ENCODE data around the gene MSRB3.
"Not testable (repeated sequence)": the region's sequence is repeated elsewhere in the genome, so short reads cannot be mapped to it uniquely, and the experiment has no call there.

Gene MSRB3

DNA sequence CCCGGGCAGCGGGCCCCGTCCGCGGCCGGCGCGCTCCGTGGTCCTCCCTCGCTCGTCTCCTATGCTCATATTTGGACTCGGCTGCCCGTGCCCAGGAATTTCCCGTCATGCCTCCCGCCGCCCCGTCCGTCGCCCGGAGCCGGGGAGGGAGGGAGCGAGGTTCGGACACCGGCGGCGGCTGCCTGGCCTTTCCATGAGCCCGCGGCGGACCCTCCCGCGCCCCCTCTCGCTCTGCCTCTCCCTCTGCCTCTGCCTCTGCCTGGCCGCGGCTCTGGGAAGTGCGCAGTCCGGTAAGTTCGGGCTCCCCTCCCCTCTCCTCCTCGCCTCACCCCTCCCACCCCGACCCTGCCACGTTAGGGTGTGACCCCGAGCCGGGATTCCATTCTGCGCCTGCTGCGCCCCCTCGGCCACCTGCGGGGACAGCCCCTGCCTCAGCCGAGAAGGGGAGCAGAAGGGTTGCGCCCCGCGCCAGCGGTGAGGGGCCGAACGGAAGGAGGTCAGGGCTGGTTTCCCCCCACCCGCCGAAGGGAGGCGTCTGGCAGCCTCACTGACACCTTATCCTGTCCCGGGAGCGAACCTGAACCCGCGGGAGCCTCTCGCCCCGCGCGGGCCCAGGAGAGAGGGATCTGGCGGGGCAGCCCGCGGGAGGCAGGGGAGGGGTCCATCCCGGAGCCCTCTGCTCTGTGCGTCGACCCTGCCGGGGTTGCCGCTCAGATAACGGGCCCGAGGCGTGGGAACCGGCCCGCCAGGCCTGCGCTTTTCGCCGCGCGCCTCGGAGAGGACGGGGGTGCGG lies at the start of gene MSRB3:
TSS of gene MSRB3 (plus strand) at position 108 of the 793 bp plus-strand sequence. CDS start 29,897 bp downstream, outside the sequence.
- DNase-seq (ENCODE audit: low spot score) = peak; percentile 88

GRCh38 chr12:65229441-65229840 lies 49.0 kb upstream of the MSRB3 start:
- no peak for DNase-seq (ENCODE audit: low spot score)

DNA sequence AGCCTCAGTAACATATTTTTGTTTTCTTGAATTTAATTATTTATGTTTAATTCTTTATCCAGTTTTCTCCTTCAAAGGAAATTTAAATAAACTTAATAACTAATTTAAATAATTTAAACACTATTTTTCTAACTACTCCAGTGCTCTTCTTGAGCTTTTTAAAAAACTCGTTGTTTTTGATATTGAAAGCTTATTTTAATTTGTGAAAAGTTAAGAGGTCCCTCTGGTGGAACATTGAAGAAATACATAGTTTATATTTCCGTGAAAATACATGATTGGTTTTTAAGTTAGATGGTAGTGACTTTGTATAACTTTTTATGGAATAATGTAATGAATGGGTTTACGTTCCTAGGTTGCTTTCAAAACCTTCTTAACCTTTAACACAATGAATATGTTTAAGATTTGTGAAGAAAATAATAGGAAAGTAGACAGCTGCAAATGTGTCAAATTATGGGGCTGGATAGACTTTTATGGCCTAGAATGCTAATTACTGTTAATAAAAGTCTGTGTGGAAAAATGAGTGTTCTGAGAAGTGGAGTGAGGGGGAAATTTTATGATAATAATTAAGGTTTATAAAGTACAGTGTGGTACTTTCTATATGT lies 45.9 kb upstream of the MSRB3 start:
- DNase-seq (ENCODE audit: low spot score) = peak; percentile 14

- DNase-seq (ENCODE audit: low spot score) = no peak
These were observed 41.3 kb upstream of the MSRB3 start for GRCh38 chr12:65237153-65237552.

DNA sequence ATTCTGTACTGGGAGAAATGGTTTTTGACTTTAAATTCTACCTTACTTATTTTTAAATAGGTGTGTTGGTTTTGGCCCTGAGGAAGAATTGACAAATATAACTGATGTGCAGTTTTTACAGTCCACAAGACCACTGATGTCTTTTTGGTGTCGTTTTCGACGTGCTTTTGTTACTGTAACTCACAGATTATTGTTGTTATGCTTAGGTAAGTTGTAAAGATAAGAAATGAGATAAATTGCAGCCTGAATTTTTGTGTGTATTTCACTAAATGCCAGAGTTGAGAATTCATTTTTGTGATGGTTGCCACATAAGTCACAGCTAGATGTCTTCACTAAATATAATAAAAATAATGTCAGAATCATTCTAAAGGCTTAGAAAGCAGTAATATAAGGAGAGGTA lies 39.9 kb upstream of the MSRB3 start:
- DNase-seq (ENCODE audit: low spot score) = no peak

- DNase-seq (ENCODE audit: low spot score) = no peak
These were observed 29.5 kb upstream of the MSRB3 start for GRCh38 chr12:65248656-65249633.

DNA sequence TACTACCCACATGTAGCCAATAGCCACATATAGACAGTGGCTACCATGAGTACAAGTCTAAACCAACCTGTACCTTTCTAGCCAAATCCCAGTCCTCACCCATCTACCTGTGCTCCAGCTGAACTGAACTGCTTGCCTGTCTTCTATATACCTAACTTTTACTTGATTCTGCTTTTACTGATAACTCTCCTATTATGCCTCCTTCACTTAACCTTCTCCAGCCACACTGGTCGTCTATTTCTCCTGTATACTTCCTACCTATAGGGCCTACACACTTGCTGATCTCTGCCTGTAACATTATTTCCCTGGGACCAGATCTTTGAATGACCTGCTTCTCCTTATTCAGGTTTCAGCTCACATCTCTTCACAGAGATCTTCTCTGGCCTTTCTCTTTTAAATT lies 26.0 kb upstream of the MSRB3 start:
- DNase-seq (ENCODE audit: low spot score) = no peak

GRCh38 chr12:65257986-65258385 lies 20.5 kb upstream of the MSRB3 start:
- no peak for DNase-seq (ENCODE audit: low spot score)

GRCh38 chr12:65259501-65259900 lies 19.0 kb upstream of the MSRB3 start:
- no peak for DNase-seq (ENCODE audit: low spot score)

- no peak for DNase-seq (ENCODE audit: low spot score)
These were observed 14.7 kb upstream of the MSRB3 start for GRCh38 chr12:65263777-65264176.

DNA sequence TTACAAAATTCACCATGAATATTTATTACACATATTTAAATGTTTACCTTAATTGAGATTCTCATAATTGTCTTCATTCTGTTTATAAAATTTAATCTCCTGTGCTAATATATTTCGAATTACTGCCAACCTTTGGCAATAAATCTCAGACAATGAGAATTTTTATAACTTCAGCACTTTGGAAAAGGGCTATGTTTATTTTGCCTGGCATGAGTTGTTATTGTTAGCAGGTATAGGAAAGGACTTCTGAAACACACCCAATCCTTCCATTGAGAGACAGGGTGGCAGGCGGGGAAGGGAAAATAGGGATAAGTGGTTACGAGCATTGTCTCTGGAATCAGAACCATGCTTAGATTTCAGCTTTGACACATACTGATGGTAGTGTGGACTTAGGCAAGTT lies 12.1 kb upstream of the MSRB3 start:
- no peak for DNase-seq (ENCODE audit: low spot score)

GRCh38 chr12:65269603-65270002 lies 8.9 kb upstream of the MSRB3 start:
- peak; percentile 7 for DNase-seq (ENCODE audit: low spot score)

DNA sequence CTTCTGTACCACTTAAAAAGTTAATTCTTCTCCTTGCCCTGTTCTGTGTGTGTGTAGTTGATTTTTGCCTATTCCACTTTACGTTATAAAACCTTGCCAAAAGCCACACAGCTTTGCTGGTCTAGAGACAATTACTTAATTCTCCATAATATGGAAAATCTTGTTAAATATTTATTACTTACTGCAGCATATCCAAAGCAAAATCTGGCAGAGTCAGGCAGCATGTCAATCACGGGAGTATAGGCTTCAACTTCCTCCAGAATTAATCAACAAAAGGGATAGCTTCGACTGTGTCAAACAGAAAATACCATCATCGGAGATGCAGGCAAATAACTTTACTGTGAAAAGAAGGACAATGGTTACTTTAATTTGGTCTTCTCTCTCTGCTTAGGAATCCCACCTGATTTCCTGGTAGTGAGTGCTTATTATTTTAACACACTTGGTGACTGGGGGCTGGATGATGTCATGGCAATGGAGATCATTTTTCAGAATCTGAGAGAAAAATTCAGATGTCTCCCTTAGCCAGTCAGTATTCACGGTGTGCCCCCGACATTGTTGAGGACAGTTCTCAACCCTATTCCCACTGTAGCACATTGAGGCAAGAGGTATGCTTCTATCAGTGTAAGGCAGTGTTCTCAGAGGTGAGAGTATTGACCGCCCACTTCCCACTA lies 3.7 kb upstream of the MSRB3 start:
- no peak for DNase-seq (ENCODE audit: low spot score)

- no peak for DNase-seq (ENCODE audit: low spot score)
These were observed 2.9 kb upstream of the MSRB3 start for GRCh38 chr12:65275627-65276026.

GRCh38 chr12:65276916-65277530 lies 1.5 kb upstream of the MSRB3 start:
- DNase-seq (ENCODE audit: low spot score) = no peak

DNA sequence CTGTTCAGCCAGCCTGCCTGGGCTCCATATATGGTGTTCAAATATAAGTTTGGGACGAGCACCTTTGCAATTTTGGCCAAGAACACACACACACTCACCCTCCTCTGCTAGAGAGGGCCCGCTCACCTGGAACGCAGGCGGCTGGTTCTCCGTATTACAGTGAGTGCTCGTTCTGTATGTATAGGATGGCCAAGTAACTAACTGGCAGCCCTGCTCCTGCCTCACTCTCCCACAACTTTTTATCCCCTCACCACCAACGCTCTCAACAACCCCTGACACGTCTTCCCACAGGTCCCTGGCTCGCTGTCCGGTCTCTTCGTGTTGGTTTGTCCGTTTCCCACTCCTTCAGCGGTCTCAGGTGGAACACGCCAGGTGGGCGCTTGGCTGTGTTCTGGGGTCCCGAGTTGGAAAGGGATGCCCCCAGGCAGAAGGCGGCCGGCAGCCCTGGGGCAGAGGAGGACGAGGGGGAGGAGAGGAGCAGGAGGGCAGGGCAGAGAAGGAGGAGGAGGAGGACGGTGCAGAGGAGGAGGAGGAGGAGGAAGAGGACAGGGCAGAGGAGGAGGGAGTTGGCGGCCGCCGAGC lies 398 bp upstream of the MSRB3 start:
- no peak for DNase-seq (ENCODE audit: low spot score)

DNA sequence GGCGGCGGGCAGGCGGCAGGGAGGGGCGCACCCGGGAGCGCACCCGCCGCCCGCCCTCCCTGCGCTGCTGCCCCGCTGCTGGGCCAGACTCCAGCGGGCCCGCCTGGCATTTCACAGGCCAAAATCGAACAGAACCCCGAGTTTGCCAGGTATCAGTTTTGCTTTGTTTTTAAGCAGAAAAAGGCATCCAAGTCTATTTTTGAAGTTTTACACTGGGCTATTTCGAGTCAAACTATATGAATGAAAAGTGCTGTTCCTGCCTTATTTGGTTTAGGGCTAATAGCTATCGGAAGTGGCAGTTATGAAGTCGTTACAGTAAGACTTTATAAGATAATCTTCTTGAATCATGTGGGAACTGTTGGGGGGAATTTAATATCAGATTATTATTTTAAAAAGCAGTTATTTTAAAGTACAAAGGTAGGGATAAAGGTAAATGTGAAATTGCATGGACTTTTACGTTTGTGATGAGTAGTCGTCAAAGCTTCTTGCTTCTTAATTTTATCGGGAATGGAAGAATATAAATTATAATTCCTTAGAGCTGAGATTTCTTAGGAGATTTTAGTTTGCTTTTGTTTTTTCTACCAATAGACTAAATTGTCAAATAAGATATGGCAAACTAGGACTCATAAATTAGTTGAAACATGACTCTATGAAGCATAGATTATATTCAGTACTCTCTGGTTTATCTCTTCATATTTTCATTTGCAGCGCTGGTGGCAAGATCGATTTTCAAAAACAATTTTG lies 1.1 kb downstream of the MSRB3 start:
- peak; percentile 65 for DNase-seq (ENCODE audit: low spot score)

DNA sequence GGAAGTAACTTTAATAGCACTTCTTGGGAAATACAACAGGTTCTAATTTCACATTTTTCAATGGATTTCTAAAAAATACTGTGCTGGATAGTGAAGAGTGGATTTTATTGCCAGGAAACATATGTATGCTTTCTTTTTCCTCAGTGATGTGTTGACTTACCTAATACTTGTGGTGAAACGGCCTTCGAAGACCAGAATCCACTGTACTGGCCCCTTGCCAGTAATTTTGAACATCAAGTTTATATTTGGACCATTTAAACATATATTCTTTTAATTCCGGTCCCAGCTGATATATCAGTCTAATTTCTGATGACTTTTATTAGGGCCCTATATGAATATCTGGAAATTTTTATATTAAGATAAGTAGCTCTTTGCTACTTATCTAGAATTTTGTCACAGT lies 1.8 kb downstream of the MSRB3 start:
- no peak for DNase-seq (ENCODE audit: low spot score)

DNA sequence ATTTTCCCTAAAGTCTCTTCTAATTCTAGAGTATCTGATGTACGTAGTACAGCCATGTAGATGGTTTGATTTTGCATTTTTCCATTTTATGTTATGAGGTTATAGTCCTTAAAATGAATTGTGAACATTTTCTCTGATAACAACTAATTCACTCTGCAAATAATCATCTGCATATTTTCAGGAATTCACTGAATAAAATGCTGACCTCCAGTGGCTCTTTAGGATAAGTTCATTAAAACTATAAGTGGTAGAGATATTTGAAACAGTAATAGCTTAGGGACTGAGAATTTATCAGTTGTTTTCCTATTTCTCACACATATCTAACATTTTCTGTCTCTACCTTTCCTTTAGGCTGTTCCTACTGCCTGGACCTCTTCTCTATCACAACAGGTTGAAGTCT lies 4.4 kb downstream of the MSRB3 start:
- DNase-seq (ENCODE audit: low spot score) = peak; percentile 14

DNA sequence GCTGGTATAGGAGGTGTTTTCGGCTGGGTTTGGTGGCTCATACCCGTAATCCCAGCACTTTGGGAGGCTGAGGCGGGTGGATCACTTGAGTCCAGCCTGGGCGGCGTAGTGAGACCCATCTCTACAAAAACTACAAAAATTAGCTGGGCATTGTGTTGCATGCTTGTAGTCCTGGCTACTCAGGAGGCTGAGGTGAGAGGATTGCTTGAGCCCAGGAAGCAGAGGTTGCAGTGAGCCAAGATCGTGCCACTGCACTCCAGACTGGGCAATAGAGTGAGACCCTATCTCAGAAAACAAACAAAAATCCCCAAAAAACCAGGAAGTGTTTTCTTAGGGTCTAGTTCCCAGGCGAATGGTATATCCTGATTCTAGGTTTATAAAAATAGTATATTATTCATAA lies 7.0 kb downstream of the MSRB3 start:
- DNase-seq (ENCODE audit: low spot score) = not testable (repeated sequence)
